Esophagus muscularis mucosa (tissue), 3 donors: Measurements from ENCODE around the gene VTN.

Experiments used
- POLR2A ChIP-seq: fragments of 450-650 bp; IDR thresholded peaks from one replicate; pipeline ENCODE4 v1.6.1; 2017; ENCODE audit warnings: antibody characterized with exemption, moderate library complexity, mild to moderate bottlenecking, low read depth
- TF ChIP-seq, protein P1 (sequence below), 3 experiments: fragments of 200-600 bp in 2 of 3; fragments of 450-650 bp in 1 of 3; sonication (generic) in 2 of 3; IDR thresholded peaks; one replicate each; pipeline ENCODE4 v1.5.1; 2017 to 2019; ENCODE audit warnings: antibody characterized with exemption in 3 of 3, mild to moderate bottlenecking in 2 of 3, moderate library complexity in 1 of 3

DNA sequence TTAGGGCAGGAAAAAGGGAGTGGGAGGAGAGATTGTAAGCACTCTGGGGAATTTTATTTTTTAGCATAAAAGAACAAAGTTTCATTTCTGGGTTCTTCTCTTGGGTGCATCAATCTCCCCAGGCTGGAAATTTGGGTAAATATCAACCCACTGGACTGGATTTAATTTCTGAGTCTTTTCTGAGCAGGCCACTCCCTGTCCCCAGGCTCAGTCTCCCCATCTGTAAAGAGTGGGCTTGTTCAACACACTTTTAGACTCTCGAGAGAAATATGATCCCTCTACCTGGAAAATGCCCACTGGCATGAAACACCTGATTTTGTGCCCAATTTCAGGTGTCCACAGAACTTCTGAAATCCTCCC lies 617 bp upstream of the VTN start:
- TF ChIP-seq, protein P1, sequence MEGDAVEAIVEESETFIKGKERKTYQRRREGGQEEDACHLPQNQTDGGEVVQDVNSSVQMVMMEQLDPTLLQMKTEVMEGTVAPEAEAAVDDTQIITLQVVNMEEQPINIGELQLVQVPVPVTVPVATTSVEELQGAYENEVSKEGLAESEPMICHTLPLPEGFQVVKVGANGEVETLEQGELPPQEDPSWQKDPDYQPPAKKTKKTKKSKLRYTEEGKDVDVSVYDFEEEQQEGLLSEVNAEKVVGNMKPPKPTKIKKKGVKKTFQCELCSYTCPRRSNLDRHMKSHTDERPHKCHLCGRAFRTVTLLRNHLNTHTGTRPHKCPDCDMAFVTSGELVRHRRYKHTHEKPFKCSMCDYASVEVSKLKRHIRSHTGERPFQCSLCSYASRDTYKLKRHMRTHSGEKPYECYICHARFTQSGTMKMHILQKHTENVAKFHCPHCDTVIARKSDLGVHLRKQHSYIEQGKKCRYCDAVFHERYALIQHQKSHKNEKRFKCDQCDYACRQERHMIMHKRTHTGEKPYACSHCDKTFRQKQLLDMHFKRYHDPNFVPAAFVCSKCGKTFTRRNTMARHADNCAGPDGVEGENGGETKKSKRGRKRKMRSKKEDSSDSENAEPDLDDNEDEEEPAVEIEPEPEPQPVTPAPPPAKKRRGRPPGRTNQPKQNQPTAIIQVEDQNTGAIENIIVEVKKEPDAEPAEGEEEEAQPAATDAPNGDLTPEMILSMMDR (IDR thresholded peaks at IDR 0.05) = no peak
- no peak for TF ChIP-seq POLR2A
